Endothelial cell of umbilical vein (primary cell): ENCODE measurements around the gene LRRK2. TPM values are rescaled to one million over a fixed set of nuclear protein-coding genes. Genes with fewer than 3 reads are reported as not detected.

Experiments used
- BruUV-seq: library from RNA; stranded (reverse); fragments of 400-500 nt; replicated peaks from 2 replicates; lab custom pipeline; 2021; lab: Mats Ljungman, UMichigan
- CTCF ChIA-PET: fragments of 300-600, 350-600 bp; sonication (Branson Sonifier 250); formaldehyde crosslinking; loops from one replicate; lab custom pipeline; 2021; ENCODE audit warnings: antibody characterized with exemption, inconsistent platforms; lab: Charles Lee
- POLR2A ChIA-PET: fragments of 300-600, 350-600 bp; sonication (Branson Sonifier 250); formaldehyde crosslinking; loops from one replicate; lab custom pipeline; 2021; ENCODE audit warnings: antibody characterized with exemption, inconsistent platforms; lab: Charles Lee
- DNase-seq: peaks from one replicate; pipeline ENCODE4 v3.0.0-alpha.2; 2011; ENCODE audit warnings: low read depth, low spot score
- FAIRE-seq: peaks from 2 replicates; lab custom pipeline; 2011; peaks lifted over from hg19 to GRCh38; lab: Jason Lieb, UNC
- H2AFZ ChIP-seq: 2 replicates; pipeline ENCODE4 v1.6.0; 2012; ENCODE audit warnings: low read depth, low read length, control low read depth, inconsistent platforms
- H3K27ac ChIP-seq: 2 replicates; pipeline ENCODE4 v1.5.1; 2011; ENCODE audit warnings: low read depth, mild to moderate bottlenecking, control low read depth, low read length, moderate library complexity; ENCODE audit not compliant: insufficient read depth
- H3K27me3 ChIP-seq, 2 experiments: 2 replicates each; pipeline versions ENCODE4 v1.6.0 to v1.6.1; 2011; ENCODE audit warnings: low read length in 2 of 2, mixed read lengths in 1 of 2; ENCODE audit not compliant: control insufficient read depth in 2 of 2, insufficient read depth in 2 of 2
- H3K36me3 ChIP-seq, 2 experiments: 2 replicates in 1 of 2; 3 replicates in 1 of 2; pipeline ENCODE4 v1.5.1; 2011; ENCODE audit warnings: low read length in 2 of 2, mild to moderate bottlenecking in 1 of 2, moderate library complexity in 1 of 2; ENCODE audit not compliant: control insufficient read depth in 2 of 2, insufficient read depth in 2 of 2; ENCODE audit errors: extremely low read depth in 1 of 2
- H3K4me1 ChIP-seq: 3 replicates; pipeline ENCODE4 v1.5.1; 2011; ENCODE audit warnings: mild to moderate bottlenecking, low read length; ENCODE audit not compliant: control insufficient read depth, insufficient read depth; ENCODE audit errors: extremely low read depth
- H3K4me2 ChIP-seq: 2 replicates; pipeline ENCODE4 v1.6.1; 2011; ENCODE audit warnings: low read length, control low read depth, mixed read lengths; ENCODE audit not compliant: insufficient read depth
- H3K4me3 ChIP-seq, 3 experiments: fragments of 200-600 bp in 1 of 3; sonication (generic), shearing (Covaris generic) in 1 of 3; replicated peaks in 1 of 3; 2 replicates each; pipeline ENCODE4 v1.5.1; 2011 to 2016; ENCODE audit warnings: control low read depth in 3 of 3, low read length in 3 of 3, mild to moderate bottlenecking in 2 of 3, inconsistent platforms in 1 of 3, low read depth in 1 of 3, moderate library complexity in 1 of 3; ENCODE audit not compliant: insufficient read depth in 1 of 3
- H3K79me2 ChIP-seq: 2 replicates; pipeline ENCODE4 v1.6.0; 2012; ENCODE audit warnings: low read length, inconsistent platforms; ENCODE audit not compliant: control insufficient read depth, insufficient read depth
- H3K9ac ChIP-seq: replicated peaks from 2 replicates; pipeline ENCODE3; 2011; ENCODE audit warnings: low read length, control low read depth; ENCODE audit not compliant: insufficient read depth; ENCODE audit errors: extremely low read depth
- H3K9me1 ChIP-seq: replicated peaks from 3 replicates; pipeline ENCODE4 v1.6.0; 2011; ENCODE audit warnings: mild to moderate bottlenecking, low read length; ENCODE audit not compliant: control insufficient read depth, insufficient read depth; ENCODE audit errors: extremely low read depth
- H3K9me3 ChIP-seq: replicated peaks from 2 replicates; pipeline ENCODE4 v1.5.1; 2012; ENCODE audit warnings: low read length, inconsistent platforms; ENCODE audit not compliant: control insufficient read depth, insufficient read depth
- H4K20me1 ChIP-seq: replicated peaks from 2 replicates; pipeline ENCODE3; 2011; ENCODE audit warnings: mild to moderate bottlenecking, low read length; ENCODE audit not compliant: control insufficient read depth, insufficient read depth; ENCODE audit errors: extremely low read depth
- CTCF ChIP-seq, 2 donors: IDR thresholded peaks; 1 replicate in 1 of 2; 2 replicates in 1 of 2; pipeline ENCODE4 v1.5.1; 2011; ENCODE audit warnings: low read length in 2 of 2, mild to moderate bottlenecking in 2 of 2, moderate library complexity in 2 of 2, control low read depth in 1 of 2, inconsistent platforms in 1 of 2, low read depth in 1 of 2; ENCODE audit not compliant: insufficient read depth in 1 of 2; ENCODE audit errors: extremely low read depth in 1 of 2
- EZH2 ChIP-seq: IDR thresholded peaks from 2 replicates; pipeline ENCODE4 v1.6.1; 2012; ENCODE audit warnings: borderline replicate concordance, low read depth, mild to moderate bottlenecking, moderate library complexity, low read length, inconsistent platforms; ENCODE audit not compliant: severe bottlenecking
- FOS ChIP-seq: IDR thresholded peaks from 2 replicates; pipeline ENCODE4 v1.6.1; 2011; ENCODE audit warnings: mild to moderate bottlenecking, low read length, moderate library complexity, borderline replicate concordance; ENCODE audit not compliant: insufficient read depth
- GATA2 ChIP-seq: IDR thresholded peaks from 2 replicates; pipeline ENCODE4 v1.7.0; 2011; ENCODE audit warnings: low read depth, mild to moderate bottlenecking, moderate library complexity, mixed read lengths, low read length; ENCODE audit not compliant: insufficient read length, insufficient read depth
- JUN ChIP-seq: IDR thresholded peaks from 2 replicates; pipeline ENCODE4 v1.6.1; 2011; ENCODE audit warnings: borderline replicate concordance, low read depth; ENCODE audit not compliant: insufficient read length, insufficient read depth
- MAX ChIP-seq: IDR thresholded peaks from 2 replicates; pipeline ENCODE4 v1.6.1; 2011; ENCODE audit not compliant: insufficient read depth, insufficient read length
- MYC ChIP-seq: IDR thresholded peaks from one replicate; pipeline ENCODE4 v1.6.1; 2011; ENCODE audit warnings: mild to moderate bottlenecking, low read depth, low read length
- POLR2A ChIP-seq: IDR thresholded peaks from 2 replicates; pipeline ENCODE4 v1.6.1; 2012; ENCODE audit warnings: low read depth, mild to moderate bottlenecking, control low read depth, low read length
- POLR2AphosphoS5 ChIP-seq: IDR thresholded peaks from 2 replicates; pipeline ENCODE4 v1.6.1; 2012; ENCODE audit warnings: low read depth, mild to moderate bottlenecking, control low read depth, low read length, moderate library complexity; ENCODE audit not compliant: insufficient read depth
- dilution Hi-C: fragments of 300-500 bp; cut with MboI; formaldehyde crosslinking; loops from one replicate; pipeline ENCODE4 v1.15.0; 2019; ENCODE audit warnings: low sequenced_read_pairs; ENCODE audit not compliant: extremely low pct_ligation_motif_present
- intact Hi-C: fragments of 100-400 bp; cut with micrococcal nuclease; formaldehyde crosslinking; loops from one replicate; pipeline ENCODE4 v1.10.0; 2022
- polyA plus RNA-seq, 4 experiments: library from polyadenylated mRNA; depleted of rRNA in 3 of 4; stranded (reverse) in 3 of 4; unstranded in 1 of 4; fragments of >200 nt; gene quantifications; 2 replicates each; pipeline versions ENCODE4 v1.2.1 to v1.2.3, GENCODE V29; 2011 to 2012; ENCODE audit warnings: missing spikeins in 1 of 4
- total RNA-seq: library from RNA; stranded (reverse); gene quantifications from 2 replicates; pipeline ENCODE4 v1.2.3, GENCODE V29; 2021

The LRRK2 gene
- total and polyA plus RNA-seq, 2 donors (not counting 3 experiments of a cell fraction or from before 2014, with no cell fraction given): 0.26 to 2.2 TPM

DNA sequence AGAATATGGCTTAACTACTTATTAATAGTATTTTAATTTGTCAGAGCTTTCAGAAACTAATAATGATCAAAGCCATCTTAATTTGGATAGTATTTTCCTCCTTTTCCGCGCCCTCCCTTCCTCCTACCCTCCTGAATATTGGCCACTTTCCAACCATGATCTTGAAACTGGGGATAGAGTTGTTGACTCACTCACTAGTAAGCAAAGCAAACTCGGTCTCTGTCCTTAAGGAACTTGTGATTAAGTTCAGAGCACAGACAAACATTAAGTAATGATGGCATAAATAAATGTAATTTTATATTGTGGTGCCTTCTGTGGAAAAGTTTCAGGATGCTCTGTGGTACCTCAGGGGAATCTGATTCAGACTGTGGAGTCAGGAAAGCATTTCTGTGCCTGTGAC lies 75.7 kb downstream of the LRRK2 start:
- TF ChIP-seq GATA2 (no peak), EZH2 (no peak), MYC (no peak), FOS (no peak), JUN (no peak), CTCF (IDR thresholded peaks at IDR 0.05; ENCODE audit: extremely low read depth in 1 of 2, insufficient read depth in 1 of 2, low read depth in 1 of 2, low read length in 2 of 2) (no peak), POLR2AphosphoS5 (no peak), POLR2A (no peak), MAX (no peak)
- H3K36me3 ChIP-seq: no peaks in the 10 kb centered on the region
- no TSS peak for BruUV-seq
- H3K27me3 ChIP-seq: no peaks in the 10 kb centered on the region
- H3K9me3 ChIP-seq: no peaks in the 10 kb centered on the region
- H3K9me1 ChIP-seq: no peaks in the 10 kb centered on the region
- dilution Hi-C loops (no loop called here), intact Hi-C loops (no loop called here)
- no peak overlapping the region for H3K4me3 ChIP-seq
- no peak overlapping the region for H3K9ac ChIP-seq
- no peaks in the 10 kb centered on the region for H3K79me2 ChIP-seq
- ChIA-PET CTCF (interaction anchor here (1.2 kb wide), 1 partner anchor 10 kb away, joined by 3 read pairs; no protein-coding TSS in a partner anchor), POLR2A (no interaction called here)
- H4K20me1 ChIP-seq: no peaks in the 10 kb centered on the region
- no peaks in the 10 kb centered on the region for H3K4me1 ChIP-seq
- DNase-seq (no peak), FAIRE-seq (no peak)
- no peak overlapping the region for H3K27ac ChIP-seq
- no peak overlapping the region for H3K4me2 ChIP-seq
- H2AFZ ChIP-seq: no peak overlapping the region
